ENCODE results near the gene NINJ2.

GRCh38 chr12:613996-614395, 49.2 kb downstream of the NINJ2 start:
- TF ChIP-seq CTCF (IDR thresholded peaks at IDR 0.05) (no peak), POLR2A (IDR thresholded peaks at IDR 0.05) (no peak)
